ENCODE results near the gene RGS7. TPM values are rescaled to one million over a fixed set of nuclear protein-coding genes. Genes with fewer than 3 reads are reported as not detected.

Gene RGS7
- total RNA-seq, 4 donors from 2014 or later: 1.9 TPM; not detected in 3

- H3K27me3 ChIP-seq: no peaks in the 10 kb centered on the region
- no peak for TF ChIP-seq CTCF (IDR thresholded peaks at IDR 0.05)
- no peak for TF ChIP-seq POLR2A (IDR thresholded peaks at IDR 0.05)
- H3K36me3 ChIP-seq: no peaks in the 10 kb centered on the region
- no peak for DNase-seq
- no peak overlapping the region for H3K27ac ChIP-seq
- H3K9me3 ChIP-seq: no peaks in the 10 kb centered on the region
- no peak overlapping the region for H3K4me3 ChIP-seq
- no peaks in the 10 kb centered on the region for H3K4me1 ChIP-seq
These were observed 279.4 kb downstream of the RGS7 start for GRCh38 chr1:241077386-241078147.

- no peak for DNase-seq
- TF ChIP-seq POLR2A (IDR thresholded peaks at IDR 0.05) (no peak), CTCF (IDR thresholded peaks at IDR 0.05) (no peak)
- H3K4me1 ChIP-seq: no peaks in the 10 kb centered on the region
- no peak overlapping the region for H3K27ac ChIP-seq
- no peak overlapping the region for H3K4me3 ChIP-seq
- H3K9me3 ChIP-seq: no peaks in the 10 kb centered on the region
- no peaks in the 10 kb centered on the region for H3K36me3 ChIP-seq
- H3K27me3 ChIP-seq: no peaks in the 10 kb centered on the region
These were observed 282.5 kb downstream of the RGS7 start for GRCh38 chr1:241074507-241074906.

- Histone ChIP-seq H3K9me3 (no peaks in the 10 kb centered on the region), H3K27me3 (no peaks in the 10 kb centered on the region), H3K27ac (no peak overlapping the region), H3K4me1 (no peaks in the 10 kb centered on the region), H3K4me3 (no peak overlapping the region), H3K36me3 (no peaks in the 10 kb centered on the region)
- DNase-seq: no peak
- TF ChIP-seq POLR2A (IDR thresholded peaks at IDR 0.05): no peak
- TF ChIP-seq CTCF (IDR thresholded peaks at IDR 0.05): no peak
These were observed 288.6 kb downstream of the RGS7 start for GRCh38 chr1:241068359-241068758.

GRCh38 chr1:241063276-241063675 lies 293.7 kb downstream of the RGS7 start:
- Histone ChIP-seq H3K27me3 (no peaks in the 10 kb centered on the region), H3K9me3 (no peaks in the 10 kb centered on the region), H3K27ac (no peak overlapping the region), H3K4me1 (no peaks in the 10 kb centered on the region), H3K4me3 (no peak overlapping the region), H3K36me3 (no peaks in the 10 kb centered on the region)
- no peak for TF ChIP-seq CTCF (IDR thresholded peaks at IDR 0.05)
- TF ChIP-seq POLR2A (IDR thresholded peaks at IDR 0.05): no peak
- DNase-seq: no peak

- H3K4me3 ChIP-seq: no peak overlapping the region
- H3K36me3 ChIP-seq: no peaks in the 10 kb centered on the region
These were observed 295.9 kb downstream of the RGS7 start for GRCh38 chr1:241061062-241061461.

More at GRCh38 chr1:241061062-241061461, 295.9 kb downstream of the RGS7 start:
- Histone ChIP-seq H3K4me1 (no peaks in the 10 kb centered on the region), H3K9me3 (no peaks in the 10 kb centered on the region), H3K27ac (no peak overlapping the region), H3K27me3 (no peaks in the 10 kb centered on the region)
- DNase-seq: no peak
- TF ChIP-seq POLR2A (IDR thresholded peaks at IDR 0.05) (no peak), CTCF (IDR thresholded peaks at IDR 0.05) (no peak)

Data from Peyer's patch (tissue), 4 donors.